HG03060 (cell line): ENCODE data around the gene ACTR1B.
"Not testable (repeated sequence)": the region's sequence is repeated elsewhere in the genome, so short reads cannot be mapped to it uniquely, and the experiment has no call there.

Source experiments
- ATAC-seq: cut with Tn5 transposase; IDR thresholded peaks from one replicate; pipeline ENCODE4 v1.9.1; 2021; ENCODE audit warnings: low read depth, moderate number of reproducible peaks; ENCODE audit not compliant: unreplicated experiment

ACTR1B gene

DNA sequence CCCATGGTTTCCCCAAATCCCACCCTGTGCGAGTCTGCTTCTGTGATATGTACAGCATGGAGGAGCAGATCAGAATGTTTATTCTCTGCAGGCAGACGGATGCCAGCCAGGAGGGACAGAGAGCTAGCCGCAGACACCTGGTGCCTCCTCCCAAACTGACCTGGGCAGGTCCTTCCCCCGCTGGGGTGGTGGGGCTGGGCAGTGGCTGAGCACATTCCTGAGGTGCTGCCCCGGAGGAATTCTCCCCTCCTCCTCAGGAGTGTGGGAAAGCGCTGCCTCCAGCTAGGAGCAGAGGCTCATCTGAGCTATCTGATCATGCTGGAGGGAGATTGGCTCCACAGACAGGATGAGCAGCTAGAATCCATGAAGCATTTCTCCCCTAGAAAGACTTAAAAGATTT lies 27.3 kb upstream of the ACTR1B start:
- ATAC-seq, result no peak

DNA sequence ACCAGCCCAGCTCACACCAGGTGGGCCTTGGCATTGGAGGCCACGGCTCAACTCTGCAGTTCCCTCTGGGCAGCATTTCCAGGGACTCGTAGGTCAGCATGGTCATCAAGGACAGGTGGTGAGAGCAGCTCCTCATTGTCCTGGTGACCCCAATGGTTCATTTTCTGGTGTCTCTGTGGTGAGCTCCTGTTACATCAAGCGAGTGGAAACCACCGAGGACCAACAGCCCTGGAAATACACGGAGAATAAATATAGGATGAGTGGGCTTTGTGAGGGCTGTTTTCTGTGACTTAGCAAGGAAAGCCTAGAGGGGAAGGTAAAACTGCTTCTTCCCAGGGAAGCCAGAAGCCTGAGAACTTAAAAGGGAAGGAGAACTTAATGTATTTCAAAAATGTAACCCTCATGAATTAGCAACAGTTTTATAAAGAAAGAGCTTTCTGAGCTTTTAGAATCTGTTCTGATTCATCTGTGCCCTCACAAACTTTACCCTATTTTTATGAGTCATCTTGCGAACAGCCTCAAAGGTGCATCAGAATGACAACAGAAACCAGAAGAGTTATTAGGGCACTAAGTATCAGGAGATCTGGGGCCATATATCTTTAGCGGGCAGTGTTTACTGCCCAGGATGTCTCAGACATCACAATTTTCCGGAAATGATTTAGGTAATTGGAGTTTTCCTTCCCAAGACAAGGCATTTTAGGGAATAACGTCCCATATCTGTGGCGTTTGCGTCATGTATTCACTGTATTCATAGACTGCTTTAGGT lies 24.4 kb upstream of the ACTR1B start:
- peak; percentile 62 for ATAC-seq

DNA sequence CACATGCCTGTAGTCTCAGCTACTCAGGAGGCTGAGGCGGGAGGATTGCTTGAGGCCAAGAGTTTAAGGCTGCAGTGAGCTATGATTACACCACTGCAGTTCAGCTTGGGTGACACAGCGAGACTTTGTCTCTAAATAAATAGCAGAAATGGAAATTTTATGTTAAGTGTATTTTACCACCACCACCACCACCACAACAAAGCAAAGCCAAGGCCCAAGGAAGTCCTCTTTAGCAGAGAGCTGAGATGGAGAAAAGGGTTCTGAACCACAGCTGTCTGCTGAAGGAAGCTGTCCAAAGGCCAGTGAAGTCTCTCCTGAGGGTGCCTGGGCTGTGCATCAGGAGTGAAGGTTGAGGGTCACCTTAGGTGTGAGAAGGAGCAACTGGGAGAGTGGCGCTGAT lies 23.4 kb upstream of the ACTR1B start:
- ATAC-seq, result not testable (repeated sequence)

DNA sequence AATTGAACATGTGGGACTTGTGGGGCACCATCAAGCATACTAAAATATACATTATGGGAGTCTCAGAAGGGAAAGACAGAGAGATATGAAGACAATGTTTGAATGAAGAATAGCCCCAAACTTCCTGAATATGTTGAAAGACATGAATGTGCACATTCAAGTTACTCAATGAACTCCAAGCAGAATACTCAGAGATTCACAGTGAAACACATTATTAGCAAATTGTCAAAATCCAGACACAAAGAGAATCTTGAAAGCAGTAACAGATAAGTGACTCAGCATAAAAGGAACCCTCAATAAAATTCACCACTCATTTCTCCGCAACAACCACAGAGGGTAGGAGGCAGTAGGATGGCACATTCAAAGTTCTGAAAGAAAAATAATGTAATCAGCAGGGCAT lies 14.5 kb upstream of the ACTR1B start:
- no peak for ATAC-seq

DNA sequence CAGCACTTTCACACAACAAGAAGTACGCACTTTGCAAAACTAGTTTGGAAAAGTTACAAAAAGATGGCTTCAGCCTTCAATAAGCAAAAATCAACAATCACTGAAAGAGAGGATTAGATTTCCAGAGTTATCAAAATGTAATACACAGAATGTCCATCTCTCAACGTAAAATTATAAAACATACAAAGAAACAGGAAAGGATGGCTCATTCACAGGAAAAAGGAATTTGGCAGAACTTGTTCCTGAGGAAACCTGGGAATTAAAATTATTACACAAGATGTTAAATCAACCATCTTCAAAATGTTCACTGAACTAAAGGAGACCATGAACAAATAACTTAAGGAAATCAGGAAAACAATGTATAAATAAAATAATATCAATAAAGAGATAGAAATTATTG lies 13.6 kb upstream of the ACTR1B start:
- no peak for ATAC-seq

DNA sequence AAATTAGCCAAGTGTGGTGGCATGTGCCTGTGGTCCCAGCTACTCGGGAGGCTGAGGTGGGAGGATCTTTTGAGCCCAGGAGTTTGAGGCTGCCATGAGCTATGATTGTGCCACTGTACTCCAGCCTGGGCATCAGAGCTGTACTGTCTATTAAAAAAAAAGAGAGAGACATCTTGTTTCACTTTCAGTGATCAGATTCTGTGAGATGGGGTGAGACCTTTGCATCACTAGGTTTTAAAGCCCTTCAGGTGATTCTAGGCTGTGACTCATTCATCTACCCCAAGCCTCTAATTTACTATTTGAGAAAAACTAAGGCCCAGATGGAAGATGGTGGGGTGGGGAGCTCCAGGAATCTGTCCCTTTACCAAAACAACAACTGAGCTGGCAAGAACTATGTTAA lies 12.8 kb upstream of the ACTR1B start:
- ATAC-seq, result no peak

DNA sequence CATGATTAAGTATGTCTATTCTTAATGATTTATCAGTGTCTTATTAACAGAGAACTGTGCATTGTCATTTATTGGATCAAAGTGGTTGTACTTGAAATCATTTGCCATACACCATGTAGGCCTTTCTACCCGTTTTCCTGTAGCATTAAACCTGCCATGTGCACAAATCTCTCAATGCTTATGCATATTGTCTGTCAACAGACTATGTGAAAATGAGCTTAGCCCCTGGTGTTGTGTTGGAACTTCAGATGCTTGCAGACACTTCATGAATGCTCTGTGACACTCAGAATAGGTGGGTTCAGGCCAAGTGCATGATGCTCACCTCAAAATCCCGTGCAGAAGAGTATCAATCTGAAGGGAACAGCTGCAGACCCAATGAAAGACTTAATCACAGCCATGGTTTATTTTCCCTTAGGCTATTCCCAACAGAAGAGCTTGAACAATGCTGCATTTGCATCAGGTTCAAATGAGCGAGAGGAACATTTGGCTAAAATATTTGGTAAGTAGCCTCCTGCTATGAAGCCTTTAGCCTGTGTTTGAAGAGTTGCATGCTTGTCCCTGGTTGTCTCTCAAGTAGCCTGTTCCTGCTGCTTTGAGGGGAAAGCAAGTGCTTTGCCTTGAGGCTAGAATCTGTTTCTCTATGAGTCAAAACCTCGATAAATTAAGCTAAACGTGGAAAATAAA lies 11.7 kb upstream of the ACTR1B start:
- ATAC-seq, result no peak

DNA sequence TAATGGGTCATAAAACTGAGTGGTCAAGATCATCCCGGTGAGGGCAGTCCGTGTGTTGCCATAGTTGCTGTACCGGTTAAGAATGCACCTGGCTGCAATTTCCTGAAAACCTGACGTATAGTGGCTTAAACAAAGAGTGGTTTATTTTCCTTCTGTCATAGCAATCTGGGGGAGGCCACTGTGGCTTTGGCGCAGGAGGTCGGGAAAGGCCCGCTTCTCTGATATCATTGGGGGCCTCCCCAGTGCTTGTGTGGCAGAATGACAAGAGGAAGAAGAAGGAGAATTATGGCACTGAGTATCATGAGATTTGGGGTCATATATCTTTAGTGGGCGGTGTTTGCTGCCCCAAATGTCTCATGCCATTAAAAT lies 10.1 kb upstream of the ACTR1B start:
- no peak for ATAC-seq

DNA sequence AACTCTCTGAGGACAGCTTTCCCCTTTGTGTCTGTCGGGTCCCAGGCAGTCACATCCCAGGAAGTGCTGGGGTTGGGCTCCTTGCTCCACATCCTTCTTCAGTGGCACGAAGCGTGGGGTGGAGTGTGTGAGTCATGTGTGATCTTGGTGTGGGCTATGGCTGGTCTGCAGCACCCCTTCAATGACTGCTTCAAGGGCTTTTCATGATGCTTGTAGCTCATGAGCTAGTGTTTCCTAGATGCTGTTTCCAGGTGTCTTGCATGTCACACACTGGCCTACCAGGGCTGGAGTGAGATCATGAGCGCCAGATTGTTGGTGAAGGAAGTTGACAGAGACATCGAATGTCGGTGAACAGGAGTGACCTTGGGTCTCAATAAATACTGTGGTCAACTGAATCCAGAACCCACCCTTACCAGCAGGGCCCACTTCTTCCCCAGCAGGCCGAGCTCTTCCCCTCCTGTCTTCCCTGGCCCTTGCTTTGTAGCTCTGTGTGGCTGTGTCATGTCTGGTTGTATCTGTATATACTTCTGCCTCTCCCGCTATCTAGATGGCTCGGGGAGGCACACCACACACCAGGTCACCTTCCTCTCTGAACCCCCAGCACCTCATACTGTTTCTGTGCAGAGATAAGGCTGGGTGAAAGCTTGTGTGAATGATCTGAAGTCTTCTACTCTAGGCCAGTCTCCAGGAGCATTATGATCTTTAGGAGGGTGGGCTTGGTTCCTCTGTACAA lies 9.5 kb upstream of the ACTR1B start:
- ATAC-seq, result no peak

DNA sequence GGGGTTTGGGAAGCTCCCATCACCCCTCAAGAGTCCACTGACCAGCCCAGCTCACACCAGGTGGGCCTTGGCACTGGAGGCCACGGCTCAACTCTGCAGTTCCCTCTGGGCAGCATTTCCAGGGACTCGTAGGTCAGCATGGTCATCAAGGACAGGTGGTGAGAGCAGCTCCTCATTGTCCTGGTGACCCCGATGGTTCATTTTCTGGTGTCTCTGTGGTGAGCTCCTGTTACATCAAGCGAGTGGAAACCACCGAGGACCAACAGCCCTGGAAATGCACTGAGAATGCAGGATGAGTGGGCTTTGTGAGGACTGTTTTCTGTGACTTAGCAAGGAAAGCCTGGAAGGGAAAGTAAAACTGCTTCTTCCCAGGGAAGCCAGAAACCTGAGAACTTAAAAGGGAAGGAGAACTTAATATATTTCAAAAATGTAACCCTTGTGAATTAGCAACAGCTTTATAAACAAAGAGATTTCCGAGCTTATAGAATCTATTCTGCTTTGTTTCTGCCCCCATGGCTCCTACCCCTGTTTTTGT lies 8.8 kb upstream of the ACTR1B start:
- ATAC-seq, result not testable (repeated sequence)

DNA sequence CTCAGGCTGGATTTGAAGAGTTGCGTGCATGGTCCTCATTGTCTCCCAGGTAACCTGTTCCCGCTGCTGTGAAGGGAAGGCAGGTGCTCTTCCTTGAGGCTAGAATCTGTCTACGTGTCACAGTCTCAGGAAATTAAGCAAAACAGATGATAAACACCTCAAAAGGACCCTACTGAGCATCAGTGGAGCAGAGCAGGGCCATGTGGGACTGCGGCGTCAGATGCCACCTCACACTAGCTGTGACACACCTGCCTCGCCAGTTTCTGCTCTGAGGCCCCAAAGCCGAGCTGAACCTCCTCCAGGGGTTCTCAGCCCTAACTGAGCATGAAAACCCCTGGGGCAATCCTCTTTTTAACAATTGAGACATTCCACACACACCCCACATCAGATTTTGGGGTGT lies 7.7 kb upstream of the ACTR1B start:
- no peak for ATAC-seq

DNA sequence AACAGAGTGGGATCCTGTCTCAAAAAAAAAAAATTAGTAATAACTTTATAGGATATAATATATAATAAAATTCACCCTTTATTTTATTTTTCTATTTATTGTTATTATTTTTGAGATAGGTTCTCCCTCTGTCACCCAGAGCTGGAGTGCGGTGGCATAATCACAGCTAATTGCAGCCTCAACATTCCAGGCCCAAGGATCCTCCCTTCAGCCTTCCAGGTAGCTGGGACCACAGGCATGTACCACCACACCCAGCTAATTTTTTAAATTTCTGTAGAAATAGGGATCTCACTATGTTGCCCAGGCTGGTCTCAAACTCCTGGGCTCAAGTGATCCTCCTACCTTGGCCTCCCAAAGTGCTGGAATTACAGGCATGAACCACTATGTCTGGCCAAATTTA lies 6.6 kb upstream of the ACTR1B start:
- ATAC-seq, result no peak

DNA sequence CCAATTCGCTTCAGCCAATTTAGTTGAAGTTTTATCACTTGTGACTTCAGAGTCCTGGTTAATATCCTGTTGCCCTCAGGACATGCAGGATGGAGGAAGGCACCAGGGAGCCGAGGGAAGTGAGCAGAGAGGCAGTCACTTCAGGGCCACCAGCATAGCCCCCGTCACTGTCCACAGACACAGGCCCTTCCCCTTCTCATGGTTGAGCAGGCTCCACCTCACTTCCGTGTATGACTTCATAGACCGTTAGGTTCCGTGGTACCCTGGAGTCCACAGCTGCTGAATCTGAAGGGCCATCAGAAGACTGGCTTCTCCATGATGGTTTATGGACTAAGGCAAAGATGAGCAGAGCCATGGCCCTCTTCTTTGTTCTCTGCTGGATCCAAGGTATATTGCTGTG lies 5.6 kb upstream of the ACTR1B start, which contains the start of gene C2orf92:
C2orf92 (plus strand) TSS at position 266 of the 400 bp plus-strand sequence; CDS start at position 342, 76 bp downstream.
- ATAC-seq, result no peak

DNA sequence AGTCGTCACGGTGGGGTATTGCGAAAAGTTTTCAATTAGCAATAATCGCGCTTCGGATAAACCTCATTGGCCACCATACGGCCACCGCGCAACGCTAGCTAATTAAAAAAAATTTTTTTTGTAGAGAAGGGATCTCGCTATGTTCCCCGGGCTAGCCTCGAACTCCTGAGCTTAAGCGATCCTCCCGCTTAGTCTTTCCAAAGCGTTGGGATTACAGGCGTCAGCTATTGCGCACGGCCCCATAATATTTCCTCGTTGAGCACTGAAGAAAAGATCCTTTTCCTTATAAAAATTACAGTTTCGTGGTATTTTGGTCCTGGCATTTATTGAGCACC lies 759 bp upstream of the ACTR1B start:
- ATAC-seq, result no peak

DNA sequence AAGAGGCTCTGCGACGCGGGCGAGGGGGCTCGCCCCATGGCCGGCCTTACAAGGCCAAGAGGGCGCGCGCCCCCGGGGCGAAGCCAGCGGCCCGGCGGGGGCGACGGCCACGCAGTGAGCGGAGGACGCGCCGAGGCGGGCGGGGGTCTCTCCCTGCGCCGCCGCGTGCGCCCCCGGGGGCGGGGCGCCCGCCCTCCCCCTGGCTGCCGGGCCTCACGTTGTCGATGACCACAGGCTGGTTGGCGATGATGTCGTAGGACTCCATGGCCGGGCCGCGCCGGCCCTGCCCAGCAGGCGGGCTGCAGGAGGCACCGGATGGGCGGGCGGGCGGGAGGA lies 250 bp downstream of the ACTR1B start:
- no peak for ATAC-seq

DNA sequence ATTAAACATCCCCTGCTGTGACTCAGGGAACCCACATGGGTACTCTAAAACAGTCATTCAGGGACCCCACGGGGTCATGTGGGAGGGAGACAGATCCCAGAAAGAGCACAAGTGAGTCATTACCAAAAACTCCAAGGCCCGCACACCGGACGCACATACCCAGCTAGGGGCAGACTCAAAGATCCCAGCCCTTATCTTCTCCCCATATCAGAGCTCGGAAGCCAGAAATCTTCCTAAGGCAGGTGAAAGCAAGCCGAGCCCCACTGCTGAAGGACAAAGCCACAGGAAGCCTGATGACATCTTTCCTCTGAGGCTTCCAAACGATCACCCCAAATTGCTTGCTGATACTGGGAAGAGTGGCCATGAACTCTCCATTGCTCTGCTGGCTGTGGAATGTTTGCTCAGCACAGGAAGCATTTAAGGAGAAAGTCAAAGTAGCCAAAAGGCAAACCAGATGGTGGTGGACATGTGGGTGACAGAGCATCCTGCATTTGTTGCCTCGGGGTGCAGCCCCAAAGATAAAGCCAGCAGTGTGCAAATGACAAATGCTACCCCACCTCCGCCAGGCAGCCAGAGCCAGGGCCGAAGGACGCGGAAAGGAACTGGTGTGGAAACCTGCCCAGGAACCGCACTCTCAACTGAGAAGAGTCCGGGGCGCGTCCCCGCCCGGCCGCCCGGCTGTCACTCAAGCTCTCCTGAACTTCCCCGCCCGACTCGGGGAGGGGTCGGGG lies 784 bp downstream of the ACTR1B start:
- peak; percentile 23 for ATAC-seq

DNA sequence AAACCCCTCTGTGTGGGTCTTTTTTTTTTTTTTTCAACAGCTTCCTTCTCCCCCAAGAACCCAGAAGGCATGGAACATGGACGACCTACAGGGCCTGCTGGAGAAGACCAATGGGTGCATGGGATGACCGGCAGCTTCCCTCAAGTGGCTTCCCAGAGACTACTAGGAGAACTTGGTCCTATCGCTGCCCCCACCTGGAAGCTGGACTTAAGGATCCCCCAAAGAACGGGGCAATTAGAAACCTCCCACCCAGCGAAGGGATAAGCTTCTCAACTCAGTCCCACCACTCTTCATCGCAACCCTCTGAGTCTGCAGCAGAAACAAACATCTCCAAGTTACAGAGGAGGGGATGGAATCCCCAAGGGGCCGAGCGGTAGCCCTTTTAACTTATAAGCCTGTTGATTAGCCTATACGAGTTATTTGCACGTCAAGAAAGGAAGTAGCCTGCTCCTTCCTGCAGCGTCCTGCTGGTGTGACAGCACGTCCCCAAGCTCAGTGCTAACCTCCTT lies 1.4 kb downstream of the ACTR1B start:
- no peak for ATAC-seq

DNA sequence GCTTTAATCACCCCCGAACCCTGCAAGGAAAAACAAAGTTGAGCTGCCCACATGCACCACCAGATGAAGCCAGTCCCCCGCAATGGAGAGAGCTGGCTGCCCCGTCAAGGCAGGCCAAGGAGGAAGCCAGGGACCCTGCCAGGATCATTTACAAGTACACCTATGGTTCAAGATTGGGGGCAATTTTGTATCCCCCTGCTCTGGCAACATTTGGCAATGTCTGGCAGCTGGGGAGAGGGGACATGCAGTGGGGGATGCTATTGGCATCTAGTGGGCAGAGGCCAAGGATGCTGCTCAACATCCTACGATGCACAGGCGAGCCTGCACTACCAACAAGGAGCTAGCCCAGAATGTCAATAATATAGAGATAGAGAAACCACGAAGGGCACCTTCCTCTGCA lies 1.9 kb downstream of the ACTR1B start:
- no peak for ATAC-seq

DNA sequence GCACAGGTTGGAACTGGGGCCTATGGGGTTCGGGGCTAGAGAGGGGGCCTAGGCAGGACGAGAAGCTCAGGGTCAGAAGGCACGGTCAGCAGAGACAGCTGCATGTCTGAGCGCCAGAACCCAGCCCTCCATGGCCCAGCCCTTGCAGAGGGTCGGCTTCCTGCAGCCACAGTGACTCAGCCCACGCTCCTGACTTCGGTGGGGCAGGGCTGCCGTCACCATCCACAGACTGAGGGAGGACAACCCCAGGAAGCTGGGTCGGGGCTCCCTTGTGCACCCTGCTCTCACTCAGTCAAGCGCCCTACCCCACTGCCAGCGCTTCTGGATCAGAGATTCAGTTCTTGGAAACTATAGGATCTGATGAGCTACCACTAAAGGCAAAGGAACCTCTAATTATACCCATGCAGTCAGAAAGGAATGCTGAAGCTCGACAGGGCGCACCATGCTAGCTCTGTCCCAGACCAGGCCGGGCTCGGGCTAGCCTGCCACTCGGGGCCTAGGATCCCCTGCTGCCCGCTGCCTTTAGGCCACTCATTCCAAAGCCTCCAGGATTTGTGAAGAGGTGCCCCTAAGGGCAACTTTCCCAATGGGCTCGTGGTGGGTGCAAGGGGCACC lies 3.0 kb downstream of the ACTR1B start:
- ATAC-seq, result no peak

DNA sequence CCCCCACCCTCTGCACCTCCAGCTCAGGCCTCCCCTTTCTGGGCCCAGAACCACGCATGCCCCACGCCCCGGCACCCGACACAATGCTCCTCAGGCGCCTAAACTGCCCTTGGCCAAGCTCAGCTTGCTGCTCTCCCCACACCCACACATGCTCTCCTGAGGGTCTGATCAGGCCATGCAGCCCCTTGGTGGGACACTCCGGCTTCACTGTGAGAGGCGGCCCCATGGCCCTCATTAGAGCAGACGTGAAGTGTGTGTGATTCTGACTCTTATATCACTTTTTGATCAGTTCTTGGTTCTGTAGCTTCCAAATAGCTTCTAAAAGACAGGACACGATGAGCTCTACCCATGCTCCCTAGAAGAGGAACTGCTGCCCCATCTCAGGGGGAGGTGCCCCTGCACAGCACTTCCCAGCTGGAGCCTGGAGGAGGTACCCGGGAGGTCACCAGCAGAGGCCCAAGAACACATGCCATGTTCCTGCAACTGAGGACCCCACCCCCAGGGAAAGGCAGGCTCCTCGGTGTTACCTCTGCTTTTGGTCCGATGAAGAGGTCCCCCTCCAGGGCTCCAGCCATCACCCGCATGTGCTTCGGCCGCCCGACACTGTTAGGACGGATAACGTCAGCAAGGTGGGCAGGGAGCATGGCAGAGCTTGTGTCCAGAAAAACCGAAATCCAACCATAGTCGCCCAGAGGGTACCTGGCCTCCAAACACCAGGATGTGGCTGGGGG lies 3.6 kb downstream of the ACTR1B start:
- no peak for ATAC-seq
